ENCODE results near the gene ANXA1. TPM values are rescaled to one million over a fixed set of nuclear protein-coding genes. Genes with fewer than 3 reads are reported as not detected.

ANXA1 gene
- polyA plus RNA-seq, 1 experiment = 596 TPM

- DNase-seq (ENCODE audit: low read depth, low spot score) = no peak
- H3K27me3 ChIP-seq (ENCODE audit: control insufficient read depth, insufficient read depth, low read length) = no peaks in the 10 kb centered on the region
- H3K27ac ChIP-seq (ENCODE audit: low read depth, low read length) = no peak overlapping the region
- CTCF ChIA-PET = interaction anchor here (0.8 to 1.8 kb wide), 3 partner anchors 8 to 48 kb away, joined by 3 to 11 read pairs (median 9); no protein-coding TSS in a partner anchor
- POLR2A ChIA-PET = no interaction called here
- H3K4me3 ChIP-seq (ENCODE audit: low read depth, low read length) = no peak overlapping the region
- H3K9me3 ChIP-seq (ENCODE audit: control insufficient read depth, insufficient read depth, low read length) = no peaks in the 10 kb centered on the region
- no peak for TF ChIP-seq CTCF (IDR thresholded peaks at IDR 0.05; ENCODE audit: low read depth, low read length)
These were observed 3.7 kb downstream of the ANXA1 start for GRCh38 chr9:73155377-73155776.

- no peak for DNase-seq (ENCODE audit: low read depth, low spot score)
- ChIA-PET CTCF (interaction anchor here (1.6 to 2.8 kb wide), 2 partner anchors 26 to 49 kb away, joined by 9 to 19 read pairs (median 11); no protein-coding TSS in a partner anchor), POLR2A (no interaction called here)
- H3K9me3 ChIP-seq (ENCODE audit: control insufficient read depth, insufficient read depth, low read length) = no peaks in the 10 kb centered on the region
- no peak for TF ChIP-seq CTCF (IDR thresholded peaks at IDR 0.05; ENCODE audit: low read depth, low read length)
- no peaks in the 10 kb centered on the region for H3K27me3 ChIP-seq (ENCODE audit: control insufficient read depth, insufficient read depth, low read length)
- no peak overlapping the region for H3K4me3 ChIP-seq (ENCODE audit: low read depth, low read length)
- no peak overlapping the region for H3K27ac ChIP-seq (ENCODE audit: low read depth, low read length)
These were observed 4.6 kb downstream of the ANXA1 start for GRCh38 chr9:73155968-73156864.

- POLR2A ChIA-PET = no interaction called here
- no peak for DNase-seq (ENCODE audit: low read depth, low spot score)
- no peak overlapping the region for H3K27ac ChIP-seq (ENCODE audit: low read depth, low read length)
- no peaks in the 10 kb centered on the region for H3K9me3 ChIP-seq (ENCODE audit: control insufficient read depth, insufficient read depth, low read length)
- no peak for TF ChIP-seq CTCF (IDR thresholded peaks at IDR 0.05; ENCODE audit: low read depth, low read length)
- CTCF ChIA-PET = interaction anchor here (1.4 to 2.8 kb wide), 2 partner anchors 26 to 49 kb away, joined by 13 to 19 read pairs; no protein-coding TSS in a partner anchor
- H3K27me3 ChIP-seq (ENCODE audit: control insufficient read depth, insufficient read depth, low read length) = no peaks in the 10 kb centered on the region
- H3K4me3 ChIP-seq (ENCODE audit: low read depth, low read length) = no peak overlapping the region
These were observed 5.2 kb downstream of the ANXA1 start for GRCh38 chr9:73156865-73157187.

GRCh38 chr9:73157811-73158210, 6.1 kb downstream of the ANXA1 start:
- TF ChIP-seq CTCF (IDR thresholded peaks at IDR 0.05; ENCODE audit: low read depth, low read length) = no peak
- no peak for DNase-seq (ENCODE audit: low read depth, low spot score)
- no peak overlapping the region for H3K4me3 ChIP-seq (ENCODE audit: low read depth, low read length)
- POLR2A ChIA-PET = no interaction called here
- no peak overlapping the region for H3K27ac ChIP-seq (ENCODE audit: low read depth, low read length)
- CTCF ChIA-PET = interaction anchor here (0.7 to 2.8 kb wide), 5 partner anchors 20 to 50 kb away, joined by 3 to 19 read pairs (median 4); no protein-coding TSS in a partner anchor
- H3K27me3 ChIP-seq (ENCODE audit: control insufficient read depth, insufficient read depth, low read length) = no peaks in the 10 kb centered on the region
- H3K9me3 ChIP-seq (ENCODE audit: control insufficient read depth, insufficient read depth, low read length) = no peaks in the 10 kb centered on the region

DNA sequence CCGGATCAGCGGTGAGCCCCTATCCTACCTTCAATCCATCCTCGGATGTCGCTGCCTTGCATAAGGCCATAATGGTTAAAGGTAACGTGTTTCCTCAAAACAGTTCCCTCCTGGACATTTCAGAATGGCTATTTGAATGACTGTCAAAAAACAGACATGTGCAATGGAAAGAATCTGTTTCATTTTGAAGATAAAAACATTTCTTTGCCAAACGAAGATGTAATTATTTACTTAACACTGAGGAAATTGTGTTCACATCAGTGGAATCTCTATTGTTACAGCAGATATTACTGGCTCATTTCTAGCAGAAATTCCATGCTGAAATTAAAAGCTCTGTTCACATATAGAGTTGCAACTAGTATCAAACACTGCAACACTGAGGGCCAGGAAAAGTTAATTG, 7.1 kb downstream of the ANXA1 start:
- Histone ChIP-seq H3K9me3 (ENCODE audit: control insufficient read depth, insufficient read depth, low read length) (no peaks in the 10 kb centered on the region), H3K27ac (ENCODE audit: low read depth, low read length) (no peak overlapping the region), H3K4me3 (ENCODE audit: low read depth, low read length) (no peak overlapping the region), H3K27me3 (ENCODE audit: control insufficient read depth, insufficient read depth, low read length) (no peaks in the 10 kb centered on the region)
- ChIA-PET CTCF (interaction anchor here (1.1 to 2.8 kb wide), 2 partner anchors 21 to 51 kb away, joined by 3 to 19 read pairs; no protein-coding TSS in a partner anchor), POLR2A (no interaction called here)
- DNase-seq (ENCODE audit: low read depth, low spot score) = no peak
- no peak for TF ChIP-seq CTCF (IDR thresholded peaks at IDR 0.05; ENCODE audit: low read depth, low read length)

All from AG04450 (cell line).